ENCODE measurements around the gene MRPL14. TPM values are rescaled to one million over a fixed set of nuclear protein-coding genes. Genes with fewer than 3 reads are reported as not detected.

The MRPL14 gene
- total RNA-seq, 1 donor from 2014 or later = 41.0 TPM

Other genes starting within 250 kb of the MRPL14 start
- 46.3 TPM for gene TMEM63B, start 102 bp upstream of the MRPL14 start, total RNA-seq
- 0.43 TPM for gene CAPN11, start 31.4 kb upstream of the MRPL14 start, total RNA-seq
- gene MYMX, start 89.5 kb upstream of the MRPL14 start, total RNA-seq = 0.56 TPM
- gene SLC29A1, start 96.1 kb upstream of the MRPL14 start, total RNA-seq = 181 TPM
- 853 TPM for gene HSP90AB1, start 119.6 kb upstream of the MRPL14 start, total RNA-seq
- gene SLC35B2, start 130.1 kb upstream of the MRPL14 start, total RNA-seq = 19.4 TPM
- 3.7 TPM for gene NFKBIE, start 138.1 kb upstream of the MRPL14 start, total RNA-seq
- not detected for gene TMEM151B, start 143.0 kb upstream of the MRPL14 start, total RNA-seq
- gene AARS2, start 185.9 kb upstream of the MRPL14 start, total RNA-seq = 10.7 TPM
- not detected for gene SPATS1, start 215.2 kb upstream of the MRPL14 start, total RNA-seq

All from Right ventricle myocardium superior (tissue), 1 donor.